ENCODE data around the gene DPF1. TPM values are rescaled to one million over a fixed set of nuclear protein-coding genes. Genes with fewer than 3 reads are reported as not detected.

DPF1 gene
- total RNA-seq, 2 donors from 2014 or later: not detected

DNA sequence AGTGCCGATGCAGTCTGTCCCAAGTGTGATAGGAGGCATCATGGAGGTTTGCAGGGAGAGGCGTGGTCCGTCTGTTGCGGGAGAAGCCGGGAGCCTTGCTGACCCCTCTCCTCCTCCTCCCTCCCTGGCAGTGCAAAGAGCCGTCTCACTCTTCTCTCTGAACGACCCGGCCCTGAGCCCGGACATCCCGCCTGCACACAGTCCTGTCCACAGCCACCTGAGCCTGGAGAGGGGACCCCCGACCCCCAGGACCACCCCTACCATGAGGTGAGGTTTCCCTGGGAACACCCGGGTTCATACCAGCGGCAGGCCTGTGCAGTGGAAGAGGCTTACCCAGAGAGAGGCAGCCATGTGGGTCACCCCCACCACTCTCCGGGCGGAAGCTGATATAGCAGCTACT, 22.3 kb downstream of the DPF1 start:
- H3K9me3 ChIP-seq: no peaks in the 10 kb centered on the region
- intact Hi-C loops (cut with DNase I): no loop called here
- no peak overlapping the region for H3K4me3 ChIP-seq
- no peak for TF ChIP-seq CTCF (IDR thresholded peaks at IDR 0.05)
- no peaks in the 10 kb centered on the region for H3K27me3 ChIP-seq
- no peak overlapping the region for H3K27ac ChIP-seq
- no peak for DNase-seq
- H3K9ac ChIP-seq (ENCODE audit: low read depth in 2 of 2, low read length in 2 of 2): no peak overlapping the region
- no peaks in the 10 kb centered on the region for H3K4me1 ChIP-seq
- H3K36me3 ChIP-seq: peaks cover 6% of the 10 kb centered on the region

DNA sequence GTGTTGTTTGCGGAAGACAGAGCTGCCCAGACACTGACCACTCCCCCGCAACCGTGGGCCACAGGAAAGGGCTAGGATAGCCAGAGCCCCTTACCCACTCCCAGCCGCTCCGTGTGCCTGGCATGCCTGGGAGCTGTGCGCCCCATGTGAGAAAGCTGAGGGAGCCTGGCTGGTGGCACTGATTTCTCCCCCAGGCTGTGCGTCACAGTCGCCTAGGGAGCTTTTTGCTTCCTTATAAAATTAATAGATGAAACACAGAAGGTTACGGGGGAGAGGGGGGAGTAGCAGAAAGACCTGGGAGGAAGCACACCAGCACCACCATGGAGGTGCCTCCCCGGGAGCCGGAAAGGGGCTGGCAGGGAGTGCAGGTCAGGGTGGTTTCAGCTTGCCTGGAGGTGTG, 24.7 kb downstream of the DPF1 start:
- Histone ChIP-seq H3K4me3 (no peak overlapping the region), H3K36me3 (peaks cover 6% of the 10 kb centered on the region), H3K4me1 (no peaks in the 10 kb centered on the region), H3K27me3 (no peaks in the 10 kb centered on the region), H3K27ac (no peak overlapping the region), H3K9me3 (no peaks in the 10 kb centered on the region), H3K9ac (ENCODE audit: low read depth in 2 of 2, low read length in 2 of 2) (no peak overlapping the region)
- intact Hi-C loops (cut with DNase I): no loop called here
- TF ChIP-seq CTCF (IDR thresholded peaks at IDR 0.05): no peak
- no peak for DNase-seq

DNA sequence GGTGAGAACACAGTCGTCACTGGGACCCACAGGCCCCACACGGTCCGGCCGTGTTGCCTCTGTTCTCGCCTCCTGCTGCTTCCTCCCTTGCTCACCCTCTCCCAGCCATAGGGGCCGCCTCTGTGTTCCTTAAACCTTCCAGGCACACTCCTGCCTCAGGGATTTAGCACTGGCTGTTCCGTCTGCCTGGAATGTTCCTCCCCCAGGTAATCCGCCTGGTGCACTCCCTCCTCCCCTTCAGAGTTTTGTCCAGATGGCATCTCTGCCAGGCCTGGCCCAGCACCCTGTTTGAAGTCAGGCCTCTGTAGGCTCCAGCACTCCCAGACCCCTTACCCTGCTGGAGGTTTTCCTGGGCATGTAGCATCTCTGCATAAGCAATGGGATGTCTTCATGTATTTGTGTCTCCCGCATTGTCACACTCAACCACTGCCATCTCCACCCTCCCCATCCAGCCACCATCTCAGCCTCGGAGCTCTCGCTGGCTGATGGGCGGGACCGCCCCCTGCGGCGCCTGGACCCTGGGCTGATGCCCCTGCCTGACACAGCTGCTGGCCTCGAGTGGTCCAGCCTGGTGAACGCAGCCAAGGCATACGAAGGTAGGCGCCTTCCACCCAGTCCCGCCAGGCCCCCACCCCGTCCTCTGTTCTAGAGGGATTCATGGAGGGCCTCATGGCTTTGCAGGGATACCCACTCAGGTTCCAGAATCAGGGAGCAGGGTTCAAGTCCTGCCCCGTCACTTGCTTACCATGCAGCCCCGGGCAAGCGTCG, 25.9 kb downstream of the DPF1 start:
- TF ChIP-seq CTCF (IDR thresholded peaks at IDR 0.05): no peak
- Histone ChIP-seq H3K4me3 (no peak overlapping the region), H3K9me3 (no peaks in the 10 kb centered on the region), H3K4me1 (no peaks in the 10 kb centered on the region), H3K27ac (no peak overlapping the region), H3K9ac (ENCODE audit: low read depth in 2 of 2, low read length in 2 of 2) (no peak overlapping the region), H3K36me3 (peaks cover 6% of the 10 kb centered on the region), H3K27me3 (no peaks in the 10 kb centered on the region)
- intact Hi-C loops (cut with DNase I): no loop called here
- DNase-seq: no peak

DNA sequence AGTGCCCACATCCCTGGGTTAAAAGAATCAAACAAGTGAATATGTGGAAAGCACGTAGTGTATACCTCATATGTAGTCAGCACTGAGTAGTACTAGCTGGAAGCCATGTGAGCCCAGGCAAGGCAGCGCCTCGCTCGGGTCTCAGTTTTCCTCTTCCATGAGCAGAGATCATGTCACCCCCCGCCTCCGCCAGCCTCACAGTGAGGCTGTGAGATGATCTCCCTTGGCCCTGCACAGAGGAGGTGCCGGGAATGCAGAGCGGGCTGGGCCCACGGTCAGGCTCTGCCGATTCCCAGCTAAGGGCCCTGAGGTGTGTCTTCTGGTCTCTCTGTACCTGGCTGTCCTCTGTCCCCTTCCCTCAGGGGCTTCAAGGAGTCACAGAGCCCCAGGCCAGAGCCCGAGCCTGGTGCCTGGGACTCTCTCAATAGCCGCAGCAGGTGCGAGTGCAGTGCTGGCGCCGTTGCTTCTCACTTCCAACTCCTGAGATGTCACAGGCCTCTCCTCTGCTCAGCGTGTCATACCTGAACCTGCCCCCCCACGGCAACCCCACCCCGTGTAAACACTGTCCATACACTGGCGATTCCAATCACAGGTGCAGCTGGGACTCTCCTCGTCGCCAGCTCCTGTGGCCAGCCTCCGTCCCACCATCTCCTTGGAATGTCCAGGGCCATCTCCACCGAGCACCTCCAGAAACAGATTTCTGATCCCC, 26.9 kb downstream of the DPF1 start:
- H3K36me3 ChIP-seq: peaks cover 6% of the 10 kb centered on the region
- no peak for TF ChIP-seq CTCF (IDR thresholded peaks at IDR 0.05)
- no peak for DNase-seq

DNA sequence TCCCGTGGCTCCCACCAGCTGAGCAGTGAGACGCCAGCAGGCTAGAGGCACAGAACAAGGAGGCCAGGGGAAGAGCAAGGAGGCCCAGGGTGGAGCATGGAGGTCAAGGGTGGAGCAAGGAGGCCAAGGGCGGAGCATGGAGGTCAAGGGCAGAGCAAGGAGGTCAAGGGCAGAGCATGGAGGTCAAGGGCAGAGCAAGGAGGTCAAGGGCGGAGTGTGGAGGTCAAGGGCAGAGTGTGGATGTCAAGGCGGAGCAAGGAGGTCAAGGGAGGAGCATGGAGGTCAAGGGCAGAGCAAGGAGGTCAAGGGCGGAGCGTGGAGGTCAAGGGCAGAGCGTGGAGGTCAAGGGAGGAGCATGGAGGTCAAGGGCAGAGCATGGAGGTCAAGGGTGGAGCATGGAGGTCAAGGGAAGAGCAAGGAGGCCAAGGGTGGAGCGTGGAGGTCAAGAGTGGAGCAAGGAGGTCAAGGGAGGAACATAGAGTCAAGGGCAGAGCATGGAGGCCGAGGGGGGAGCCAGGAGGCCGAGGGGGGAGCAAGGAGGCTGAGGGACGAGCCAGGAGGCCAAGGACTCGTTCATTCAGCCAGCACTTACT, 27.7 kb downstream of the DPF1 start:
- Histone ChIP-seq H3K4me3 (no peak overlapping the region), H3K27me3 (no peaks in the 10 kb centered on the region), H3K9ac (ENCODE audit: low read depth in 2 of 2, low read length in 2 of 2) (no peak overlapping the region), H3K4me1 (no peaks in the 10 kb centered on the region), H3K9me3 (no peaks in the 10 kb centered on the region), H3K36me3 (peaks cover 6% of the 10 kb centered on the region), H3K27ac (no peak overlapping the region)
- intact Hi-C loops (cut with DNase I): no loop called here
- no peak for TF ChIP-seq CTCF (IDR thresholded peaks at IDR 0.05)
- no peak for DNase-seq

More for the DNA sequence above, 26.9 kb downstream of the DPF1 start:
- no peak overlapping the region for H3K4me3 ChIP-seq
- intact Hi-C loops (cut with DNase I): no loop called here
- H3K9me3 ChIP-seq: no peaks in the 10 kb centered on the region
- no peak overlapping the region for H3K27ac ChIP-seq
- no peaks in the 10 kb centered on the region for H3K4me1 ChIP-seq
- no peak overlapping the region for H3K9ac ChIP-seq (ENCODE audit: low read depth in 2 of 2, low read length in 2 of 2)
- H3K27me3 ChIP-seq: no peaks in the 10 kb centered on the region
